GM12865 (cell line): ENCODE data around the gene NME4.
A peak's percentile ranks its signal among the peaks of the same experiment; 100 is the strongest.

Experiments used
- DNase-seq: peaks from one replicate; pipeline ENCODE4 v3.0.0; 2010; ENCODE audit warnings: low read depth
- H3K4me3 ChIP-seq: 2 replicates; pipeline ENCODE4 v1.5.1; 2011; ENCODE audit warnings: mild to moderate bottlenecking, low read depth, low read length, control low read depth
- TF ChIP-seq, protein P1 (sequence below): IDR thresholded peaks from 2 replicates; pipeline ENCODE4 v1.5.1; 2011; ENCODE audit warnings: low read length, control low read depth, low read depth, inconsistent platforms; ENCODE audit not compliant: insufficient read depth; ENCODE audit errors: missing control alignments

NME4 gene

DNA sequence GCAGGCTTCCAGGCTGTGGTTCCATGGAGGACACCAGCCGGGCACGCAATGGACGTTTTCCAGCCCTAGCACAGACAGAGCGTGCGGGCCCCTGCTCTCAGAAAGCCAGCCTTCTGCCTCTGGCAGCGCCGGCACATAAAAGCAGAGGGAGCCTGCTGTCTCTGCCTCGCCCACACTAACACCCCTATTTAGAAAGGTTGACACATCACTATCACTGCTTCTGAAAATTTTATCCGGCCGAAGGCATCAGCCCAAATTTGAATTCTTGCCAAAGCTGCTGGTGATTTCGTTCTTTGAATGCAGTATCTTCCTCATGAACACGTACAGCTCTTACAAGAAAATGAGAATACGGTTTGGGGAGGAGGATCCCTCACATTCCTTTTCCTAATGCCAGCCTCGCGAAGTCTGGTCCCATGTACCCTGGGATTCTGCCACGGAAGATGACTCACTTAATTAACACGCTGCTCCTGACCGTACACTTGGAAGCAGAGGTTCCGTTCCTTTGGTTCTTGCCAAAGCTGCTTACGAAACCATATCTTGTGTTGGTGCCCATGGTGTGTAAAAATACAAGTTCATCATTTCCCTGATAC lies 27.1 kb downstream of the NME4 start:
- no peak overlapping the region for H3K4me3 ChIP-seq
- TF ChIP-seq, protein P1, sequence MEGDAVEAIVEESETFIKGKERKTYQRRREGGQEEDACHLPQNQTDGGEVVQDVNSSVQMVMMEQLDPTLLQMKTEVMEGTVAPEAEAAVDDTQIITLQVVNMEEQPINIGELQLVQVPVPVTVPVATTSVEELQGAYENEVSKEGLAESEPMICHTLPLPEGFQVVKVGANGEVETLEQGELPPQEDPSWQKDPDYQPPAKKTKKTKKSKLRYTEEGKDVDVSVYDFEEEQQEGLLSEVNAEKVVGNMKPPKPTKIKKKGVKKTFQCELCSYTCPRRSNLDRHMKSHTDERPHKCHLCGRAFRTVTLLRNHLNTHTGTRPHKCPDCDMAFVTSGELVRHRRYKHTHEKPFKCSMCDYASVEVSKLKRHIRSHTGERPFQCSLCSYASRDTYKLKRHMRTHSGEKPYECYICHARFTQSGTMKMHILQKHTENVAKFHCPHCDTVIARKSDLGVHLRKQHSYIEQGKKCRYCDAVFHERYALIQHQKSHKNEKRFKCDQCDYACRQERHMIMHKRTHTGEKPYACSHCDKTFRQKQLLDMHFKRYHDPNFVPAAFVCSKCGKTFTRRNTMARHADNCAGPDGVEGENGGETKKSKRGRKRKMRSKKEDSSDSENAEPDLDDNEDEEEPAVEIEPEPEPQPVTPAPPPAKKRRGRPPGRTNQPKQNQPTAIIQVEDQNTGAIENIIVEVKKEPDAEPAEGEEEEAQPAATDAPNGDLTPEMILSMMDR = no peak
- DNase-seq = no peak

DNA sequence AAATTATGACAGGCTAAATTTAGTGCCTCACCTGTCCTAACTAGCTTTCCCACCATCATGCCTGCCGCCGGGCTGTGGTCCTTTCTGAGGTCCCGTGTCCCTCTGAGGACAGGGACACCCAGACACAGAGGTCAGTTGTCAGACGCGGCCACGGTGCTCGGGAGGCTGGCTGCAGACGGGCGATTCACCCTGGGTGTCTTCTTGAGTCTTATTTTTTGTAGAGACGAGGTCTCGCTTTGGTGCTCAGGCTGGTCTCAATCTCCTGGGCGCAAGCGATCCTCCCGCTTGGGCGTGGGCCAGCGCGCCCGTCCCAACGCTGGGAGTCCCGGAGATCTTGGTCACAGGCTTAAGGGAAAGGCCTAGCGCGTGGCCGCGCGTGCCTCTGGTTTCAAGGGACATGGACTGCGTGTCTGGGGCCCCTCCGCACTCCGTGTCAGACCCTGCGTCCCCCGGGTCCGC lies 27.7 kb downstream of the NME4 start:
- DNase-seq = no peak
- peak overlapping the region; percentile 48 for H3K4me3 ChIP-seq
- TF ChIP-seq, protein P1 = no peak

DNA sequence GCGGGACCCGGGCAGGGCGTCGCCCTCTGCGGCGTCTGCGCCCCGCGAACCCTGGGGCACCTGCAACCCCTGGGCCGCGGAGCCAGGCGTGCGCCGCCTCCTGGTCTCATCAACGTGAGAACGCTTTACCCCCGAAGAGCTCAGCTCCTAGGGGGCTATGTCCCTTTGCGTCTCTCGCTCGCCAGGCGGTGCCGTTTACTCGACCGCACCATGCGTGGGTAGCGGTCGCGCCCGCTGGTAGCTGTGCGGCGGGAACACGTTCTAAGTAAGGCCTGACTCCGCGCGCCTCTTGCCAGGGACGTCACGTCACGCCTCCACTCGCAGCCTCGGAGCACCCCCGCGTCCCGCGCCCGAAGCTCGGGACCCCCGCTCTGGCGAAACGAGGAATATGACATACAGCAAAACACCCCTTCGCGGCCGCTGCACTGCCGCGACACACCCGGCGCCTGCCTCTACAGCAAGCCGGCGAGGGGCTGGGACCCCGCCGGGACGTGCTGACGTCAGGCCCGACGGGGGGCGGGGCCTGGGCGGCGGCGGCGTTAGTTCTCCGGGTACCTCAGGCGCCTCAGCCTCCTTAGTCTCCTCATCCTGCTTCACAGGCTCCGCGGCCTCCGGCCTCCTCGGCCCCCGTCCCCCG lies 28.2 kb downstream of the NME4 start, which contains the start of gene RAB11FIP3:
RAB11FIP3 (plus strand) TSS at position 568 of the 637 bp plus-strand sequence. CDS start 358 bp downstream, outside the sequence.
- TF ChIP-seq, protein P1 = peak; percentile 31
- peak within 1 kb of the TSS; percentile 76 for H3K4me3 ChIP-seq
- peak; percentile 93 for DNase-seq

DNA sequence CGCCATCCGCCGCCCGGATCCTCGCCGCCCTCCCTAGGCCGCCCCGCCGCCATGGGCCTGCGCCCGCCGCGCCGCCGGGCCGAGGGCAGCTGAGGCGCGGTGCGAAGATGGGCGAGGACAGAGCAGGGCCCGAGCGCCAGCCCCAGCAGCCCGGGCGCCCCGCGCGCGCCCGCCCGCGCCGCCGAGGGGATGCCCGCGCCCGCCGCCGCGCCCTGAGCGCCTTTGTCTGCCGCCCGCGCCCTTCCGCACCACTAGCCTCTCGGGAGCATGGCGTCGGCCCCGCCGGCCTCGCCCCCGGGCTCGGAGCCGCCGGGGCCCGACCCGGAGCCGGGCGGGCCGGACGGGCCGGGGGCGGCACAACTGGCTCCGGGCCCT lies 28.7 kb downstream of the NME4 start:
- H3K4me3 ChIP-seq = peak overlapping the region; percentile 76; the same call in 1 of the 2 replicates
- no peak for DNase-seq
- TF ChIP-seq, protein P1 = no peak

DNA sequence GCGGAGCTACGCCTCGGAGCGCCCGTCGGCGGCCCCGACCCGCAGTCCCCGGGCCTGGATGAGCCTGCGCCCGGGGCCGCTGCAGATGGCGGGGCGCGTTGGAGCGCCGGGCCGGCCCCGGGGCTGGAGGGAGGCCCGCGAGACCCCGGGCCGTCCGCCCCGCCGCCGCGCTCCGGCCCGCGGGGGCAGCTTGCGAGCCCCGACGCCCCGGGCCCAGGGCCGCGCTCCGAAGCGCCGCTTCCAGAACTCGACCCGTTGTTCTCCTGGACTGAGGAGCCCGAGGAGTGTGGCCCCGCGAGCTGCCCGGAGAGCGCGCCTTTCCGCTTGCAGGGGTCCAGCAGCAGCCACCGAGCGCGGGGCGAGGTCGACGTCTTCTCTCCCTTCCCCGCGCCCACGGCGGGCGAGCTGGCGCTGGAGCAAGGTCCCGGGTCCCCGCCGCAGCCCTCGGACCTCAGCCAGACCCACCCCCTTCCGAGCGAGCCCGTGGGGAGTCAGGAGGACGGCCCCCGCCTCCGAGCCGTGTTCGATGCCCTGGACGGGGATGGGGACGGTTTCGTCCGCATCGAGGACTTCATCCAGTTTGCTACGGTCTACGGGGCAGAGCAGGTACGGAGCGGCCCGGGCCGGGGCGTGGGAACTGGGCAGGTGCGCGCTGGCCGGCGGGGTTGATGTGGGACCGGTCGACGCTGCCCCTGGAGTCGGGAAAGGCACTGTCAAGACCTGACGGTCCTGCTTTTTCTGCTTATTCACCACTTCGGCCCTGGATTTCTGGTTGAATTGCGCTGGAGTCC lies 29.3 kb downstream of the NME4 start:
- H3K4me3 ChIP-seq = peak overlapping the region; percentile 76
- TF ChIP-seq, protein P1 = no peak
- DNase-seq = peak; percentile 31

DNA sequence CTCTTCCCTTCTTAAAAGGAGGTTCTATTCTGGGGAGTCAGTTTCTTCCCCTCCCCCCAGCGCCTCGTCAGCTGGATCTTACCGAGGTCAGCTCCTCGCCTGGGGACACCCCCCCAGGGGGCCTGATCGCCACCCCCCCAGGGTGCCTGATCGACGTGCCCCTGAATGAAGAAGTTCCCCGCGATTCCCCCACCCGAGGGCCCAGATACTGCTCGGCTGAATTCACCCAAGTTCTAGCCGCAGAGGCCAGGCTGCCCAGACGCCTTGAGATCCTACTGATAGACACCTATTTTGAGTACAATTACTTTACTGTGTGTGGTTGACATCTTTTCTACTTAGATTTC lies 29.9 kb downstream of the NME4 start:
- TF ChIP-seq, protein P1 = no peak
- peak overlapping the region; percentile 76 for H3K4me3 ChIP-seq
- DNase-seq = no peak
